ENCODE results near the gene FMNL2. TPM values are rescaled to one million over a fixed set of nuclear protein-coding genes. Genes with fewer than 3 reads are reported as not detected.

Gene FMNL2
- total and polyA plus RNA-seq, 2 experiments from 2014 or later, result 4.4 to 18.6 TPM

- H3K4me2 ChIP-seq (ENCODE audit: unreplicated experiment), result no peak overlapping the region
- H2AFZ ChIP-seq, result no peak overlapping the region
- in situ Hi-C loops (cut with MboI), result no loop called here
- no peaks in the 10 kb centered on the region for H3K9me3 ChIP-seq (ENCODE audit: low read depth)
- no peaks in the 10 kb centered on the region for H3K36me3 ChIP-seq (ENCODE audit: low read depth)
- TF ChIP-seq EZH2 (IDR thresholded peaks at IDR 0.05; ENCODE audit: insufficient read depth, poor library complexity, severe bottlenecking) (no peak), EZH2phosphoT487 (IDR thresholded peaks at IDR 0.05; ENCODE audit: insufficient read depth, low read depth) (no peak)
- no peaks in the 10 kb centered on the region for H3K27me3 ChIP-seq (replicated peaks; ENCODE audit: insufficient read depth)
- no peak overlapping the region for H3K9ac ChIP-seq
- H3K4me1 ChIP-seq (ENCODE audit: insufficient read depth), result peaks cover 13% of the 10 kb centered on the region
- no peak overlapping the region for H3K4me3 ChIP-seq
- no peak overlapping the region for H3K27ac ChIP-seq
- H4K20me1 ChIP-seq (ENCODE audit: insufficient read depth), result no peaks in the 10 kb centered on the region
- peaks cover 95% of the 10 kb centered on the region for H3K79me2 ChIP-seq (ENCODE audit: insufficient read depth)
- 46% methylated on average over 10 of the region's 10 CpGs for WGBS, 2 experiments (ENCODE audit: low coverage in 1 of 2, low lambda C conversion rate in 2 of 2, missing lambda C conversion rate in 2 of 2)
- peak; percentile 56 for DNase-seq
- no peaks in the 10 kb centered on the region for H3K9me2 ChIP-seq (ENCODE audit: insufficient read depth)
- H3F3A ChIP-seq (ENCODE audit: insufficient read depth), result no peaks in the 10 kb centered on the region; the same call in 1 of the 2 replicates
Measured at GRCh38 chr2:152466980-152467676, 132.2 kb downstream of the FMNL2 start.

- no peaks in the 10 kb centered on the region for H3K9me2 ChIP-seq (ENCODE audit: insufficient read depth)
- peaks cover 95% of the 10 kb centered on the region for H3K79me2 ChIP-seq (ENCODE audit: insufficient read depth)
- H3K27me3 ChIP-seq (replicated peaks; ENCODE audit: insufficient read depth), result no peaks in the 10 kb centered on the region
- no peaks in the 10 kb centered on the region; the same call in 1 of the 2 replicates for H3F3A ChIP-seq (ENCODE audit: insufficient read depth)
- no peaks in the 10 kb centered on the region for H3K9me3 ChIP-seq (ENCODE audit: low read depth)
- no peak overlapping the region for H2AFZ ChIP-seq
- no peak overlapping the region for H3K9ac ChIP-seq
- H3K36me3 ChIP-seq (ENCODE audit: low read depth), result no peaks in the 10 kb centered on the region
- no peak overlapping the region for H3K4me2 ChIP-seq (ENCODE audit: unreplicated experiment)
- H4K20me1 ChIP-seq (ENCODE audit: insufficient read depth), result no peaks in the 10 kb centered on the region
- no peak overlapping the region for H3K27ac ChIP-seq
- no peak for DNase-seq
- TF ChIP-seq EZH2 (IDR thresholded peaks at IDR 0.05; ENCODE audit: insufficient read depth, poor library complexity, severe bottlenecking), result no peak
- no peak for TF ChIP-seq EZH2phosphoT487 (IDR thresholded peaks at IDR 0.05; ENCODE audit: insufficient read depth, low read depth)
- H3K4me3 ChIP-seq, result no peak overlapping the region
- in situ Hi-C loops (cut with MboI), result no loop called here
- 81 to 82% methylated on average over 4 of the region's 4 CpGs for WGBS, 2 experiments (ENCODE audit: low coverage in 1 of 2, low lambda C conversion rate in 2 of 2, missing lambda C conversion rate in 2 of 2)
- peaks cover 13% of the 10 kb centered on the region for H3K4me1 ChIP-seq (ENCODE audit: insufficient read depth)
Measured at GRCh38 chr2:152467677-152468410, 132.9 kb downstream of the FMNL2 start.

- H4K20me1 ChIP-seq (ENCODE audit: insufficient read depth), result no peaks in the 10 kb centered on the region
- no peak overlapping the region for H3K9ac ChIP-seq
- no peak overlapping the region for H2AFZ ChIP-seq
- H3K9me2 ChIP-seq (ENCODE audit: insufficient read depth), result no peaks in the 10 kb centered on the region
- no peak for DNase-seq
- H3F3A ChIP-seq (ENCODE audit: insufficient read depth), result no peaks in the 10 kb centered on the region; the same call in 1 of the 2 replicates
- no peaks in the 10 kb centered on the region for H3K9me3 ChIP-seq (ENCODE audit: low read depth)
- no peak for TF ChIP-seq EZH2 (IDR thresholded peaks at IDR 0.05; ENCODE audit: insufficient read depth, poor library complexity, severe bottlenecking)
- no peak for TF ChIP-seq EZH2phosphoT487 (IDR thresholded peaks at IDR 0.05; ENCODE audit: insufficient read depth, low read depth)
- WGBS, 2 experiments (ENCODE audit: low coverage in 1 of 2, low lambda C conversion rate in 2 of 2, missing lambda C conversion rate in 2 of 2), result 94 to 98% methylated on average over 8 of the region's 8 CpGs
- H3K27ac ChIP-seq, result no peak overlapping the region
- no peaks in the 10 kb centered on the region for H3K27me3 ChIP-seq (replicated peaks; ENCODE audit: insufficient read depth)
- no peak overlapping the region for H3K4me2 ChIP-seq (ENCODE audit: unreplicated experiment)
- in situ Hi-C loops (cut with MboI), result no loop called here
- H3K36me3 ChIP-seq (ENCODE audit: low read depth), result no peaks in the 10 kb centered on the region
- H3K79me2 ChIP-seq (ENCODE audit: insufficient read depth), result peaks cover 97% of the 10 kb centered on the region
- H3K4me3 ChIP-seq, result no peak overlapping the region
- peaks cover 13% of the 10 kb centered on the region for H3K4me1 ChIP-seq (ENCODE audit: insufficient read depth)
Measured at GRCh38 chr2:152468899-152469692, 134.1 kb downstream of the FMNL2 start.
